ENCODE results near the gene PAGE2B.

DNA sequence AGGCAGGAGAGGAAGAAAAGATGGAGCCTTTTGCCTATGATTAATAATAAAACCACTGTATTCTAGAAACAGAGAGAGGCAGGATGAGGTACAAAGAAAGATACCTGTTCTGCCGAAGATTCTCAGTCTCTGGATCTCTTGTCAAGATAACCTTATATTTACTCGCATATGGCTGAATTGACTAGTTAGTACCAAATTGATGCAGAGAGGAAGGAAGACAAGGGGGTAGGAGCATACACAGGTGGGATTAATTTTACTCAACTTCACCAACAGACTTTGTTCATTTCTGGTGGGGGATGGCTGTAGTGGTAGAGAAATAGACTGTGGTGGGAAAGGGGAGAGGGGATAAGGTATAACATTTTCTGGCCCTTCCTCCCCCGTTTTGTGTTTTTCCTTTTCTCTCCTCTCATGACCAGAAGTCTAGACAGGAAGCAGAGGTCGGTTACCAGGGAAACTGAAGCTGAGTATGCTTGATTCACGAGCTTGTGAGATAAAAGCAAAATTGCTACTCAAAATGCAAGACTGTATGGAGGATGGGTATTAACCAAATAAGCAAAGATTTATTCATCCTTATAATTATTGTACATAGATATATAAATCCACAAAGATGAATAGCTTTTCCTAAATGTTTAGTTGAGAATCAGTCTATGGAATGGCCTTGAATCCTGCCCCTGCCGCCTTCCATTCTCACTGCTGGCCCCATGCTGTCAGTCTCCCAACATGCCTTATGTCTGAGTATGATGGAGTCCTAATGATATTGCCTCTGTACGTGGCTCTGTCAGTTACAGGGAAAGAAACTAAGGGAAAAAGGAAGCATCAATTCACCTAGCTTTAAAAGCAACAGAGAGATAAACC lies 17.8 kb upstream of the PAGE2B start:
- TF ChIP-seq, protein P1, sequence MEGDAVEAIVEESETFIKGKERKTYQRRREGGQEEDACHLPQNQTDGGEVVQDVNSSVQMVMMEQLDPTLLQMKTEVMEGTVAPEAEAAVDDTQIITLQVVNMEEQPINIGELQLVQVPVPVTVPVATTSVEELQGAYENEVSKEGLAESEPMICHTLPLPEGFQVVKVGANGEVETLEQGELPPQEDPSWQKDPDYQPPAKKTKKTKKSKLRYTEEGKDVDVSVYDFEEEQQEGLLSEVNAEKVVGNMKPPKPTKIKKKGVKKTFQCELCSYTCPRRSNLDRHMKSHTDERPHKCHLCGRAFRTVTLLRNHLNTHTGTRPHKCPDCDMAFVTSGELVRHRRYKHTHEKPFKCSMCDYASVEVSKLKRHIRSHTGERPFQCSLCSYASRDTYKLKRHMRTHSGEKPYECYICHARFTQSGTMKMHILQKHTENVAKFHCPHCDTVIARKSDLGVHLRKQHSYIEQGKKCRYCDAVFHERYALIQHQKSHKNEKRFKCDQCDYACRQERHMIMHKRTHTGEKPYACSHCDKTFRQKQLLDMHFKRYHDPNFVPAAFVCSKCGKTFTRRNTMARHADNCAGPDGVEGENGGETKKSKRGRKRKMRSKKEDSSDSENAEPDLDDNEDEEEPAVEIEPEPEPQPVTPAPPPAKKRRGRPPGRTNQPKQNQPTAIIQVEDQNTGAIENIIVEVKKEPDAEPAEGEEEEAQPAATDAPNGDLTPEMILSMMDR (IDR thresholded peaks at IDR 0.05; ENCODE audit: insufficient read depth, low read length) = no peak
- TF ChIP-seq, protein P2, sequence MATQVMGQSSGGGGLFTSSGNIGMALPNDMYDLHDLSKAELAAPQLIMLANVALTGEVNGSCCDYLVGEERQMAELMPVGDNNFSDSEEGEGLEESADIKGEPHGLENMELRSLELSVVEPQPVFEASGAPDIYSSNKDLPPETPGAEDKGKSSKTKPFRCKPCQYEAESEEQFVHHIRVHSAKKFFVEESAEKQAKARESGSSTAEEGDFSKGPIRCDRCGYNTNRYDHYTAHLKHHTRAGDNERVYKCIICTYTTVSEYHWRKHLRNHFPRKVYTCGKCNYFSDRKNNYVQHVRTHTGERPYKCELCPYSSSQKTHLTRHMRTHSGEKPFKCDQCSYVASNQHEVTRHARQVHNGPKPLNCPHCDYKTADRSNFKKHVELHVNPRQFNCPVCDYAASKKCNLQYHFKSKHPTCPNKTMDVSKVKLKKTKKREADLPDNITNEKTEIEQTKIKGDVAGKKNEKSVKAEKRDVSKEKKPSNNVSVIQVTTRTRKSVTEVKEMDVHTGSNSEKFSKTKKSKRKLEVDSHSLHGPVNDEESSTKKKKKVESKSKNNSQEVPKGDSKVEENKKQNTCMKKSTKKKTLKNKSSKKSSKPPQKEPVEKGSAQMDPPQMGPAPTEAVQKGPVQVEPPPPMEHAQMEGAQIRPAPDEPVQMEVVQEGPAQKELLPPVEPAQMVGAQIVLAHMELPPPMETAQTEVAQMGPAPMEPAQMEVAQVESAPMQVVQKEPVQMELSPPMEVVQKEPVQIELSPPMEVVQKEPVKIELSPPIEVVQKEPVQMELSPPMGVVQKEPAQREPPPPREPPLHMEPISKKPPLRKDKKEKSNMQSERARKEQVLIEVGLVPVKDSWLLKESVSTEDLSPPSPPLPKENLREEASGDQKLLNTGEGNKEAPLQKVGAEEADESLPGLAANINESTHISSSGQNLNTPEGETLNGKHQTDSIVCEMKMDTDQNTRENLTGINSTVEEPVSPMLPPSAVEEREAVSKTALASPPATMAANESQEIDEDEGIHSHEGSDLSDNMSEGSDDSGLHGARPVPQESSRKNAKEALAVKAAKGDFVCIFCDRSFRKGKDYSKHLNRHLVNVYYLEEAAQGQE (IDR thresholded peaks at IDR 0.05; ENCODE audit: insufficient replicate concordance, low read depth) = no peak
- no peak for TF ChIP-seq POLR2AphosphoS5 (IDR thresholded peaks at IDR 0.05; ENCODE audit: low read depth)

Data from HL-60 (cell line).